HepG2 (cell line): ENCODE results near the gene S100A13. TPM values are rescaled to one million over a fixed set of nuclear protein-coding genes. Genes with fewer than 3 reads are reported as not detected.

Experiments
- KLF15 ChIP-seq: sonication (generic); formaldehyde crosslinking; IDR thresholded peaks from 2 replicates; pipeline ENCODE4 v1.8.1; 2023; ENCODE audit warnings: borderline replicate concordance, mild to moderate bottlenecking, inconsistent platforms, missing genetic modification reagents, mixed read lengths
- NONO ChIP-seq, 2 experiments: fragments of 450-650 bp in 1 of 2; sonication (generic) in 1 of 2; formaldehyde crosslinking in 1 of 2; IDR thresholded peaks in 1 of 2; conservative IDR thresholded peaks in 1 of 2; 2 replicates each; pipeline versions ENCODE4 v1.6.1 to v1.8.0; 2017 to 2022; ENCODE audit warnings: mild to moderate bottlenecking in 1 of 2, missing genetic modification reagents in 1 of 2, moderate library complexity in 1 of 2
- REL ChIP-seq: sonication (generic); formaldehyde crosslinking; conservative IDR thresholded peaks from 2 replicates; pipeline ENCODE4 v1.8.0; 2022; ENCODE audit warnings: mild to moderate bottlenecking, missing genetic modification reagents, moderate library complexity
- SETDB1 ChIP-seq: sonication (generic); formaldehyde crosslinking; IDR thresholded peaks from 2 replicates; pipeline ENCODE4 v1.5.1; 2020; ENCODE audit warnings: missing genetic modification reagents, mild to moderate bottlenecking, borderline replicate concordance
- ZNF17 ChIP-seq: sonication (generic); formaldehyde crosslinking; IDR thresholded peaks from 2 replicates; pipeline ENCODE4 v1.5.0; 2020; ENCODE audit warnings: mild to moderate bottlenecking, missing genetic modification reagents
- ZNF317 ChIP-seq: sonication (generic); formaldehyde crosslinking; IDR thresholded peaks from 2 replicates; pipeline ENCODE4 v1.5.0; 2020; ENCODE audit warnings: mild to moderate bottlenecking, missing genetic modification reagents
- ZNF547 ChIP-seq: sonication (generic); formaldehyde crosslinking; IDR thresholded peaks from 2 replicates; pipeline ENCODE4 v1.5.1; 2020; ENCODE audit warnings: mild to moderate bottlenecking, missing genetic modification reagents
- ZNF556 ChIP-seq: sonication (generic); formaldehyde crosslinking; IDR thresholded peaks from 2 replicates; pipeline ENCODE4 v1.4.0; 2020; ENCODE audit warnings: mild to moderate bottlenecking, missing genetic modification reagents, borderline replicate concordance
- ZNF747 ChIP-seq: sonication (generic); formaldehyde crosslinking; IDR thresholded peaks from 2 replicates; pipeline ENCODE4 v1.8.1; 2023; ENCODE audit warnings: missing genetic modification reagents, mild to moderate bottlenecking, borderline replicate concordance
- polyA plus RNA-seq, 8 experiments: library from polyadenylated mRNA; depleted of rRNA in 3 of 8; stranded (reverse) in 7 of 8; unstranded in 1 of 8; fragments of >200 nt; fragmentation: Illumina TruSeq in 4 of 8; extraction: Trizol in 4 of 8; gene quantifications; 2 replicates each; pipeline versions ENCODE4 v1.2.1 to v1.2.3, GENCODE V29; 2011 to 2016; ENCODE audit warnings: low read depth in 4 of 8, missing spikeins in 1 of 8, mixed read lengths in 1 of 8; ENCODE audit not compliant: insufficient read depth in 1 of 8
- total RNA-seq, 5 experiments: library from RNA; depleted of rRNA; stranded (reverse); fragments of >200 nt; fragmentation: Illumina TruSeq; extraction: Trizol; gene quantifications; 2 replicates each; pipeline ENCODE4 v1.2.3, GENCODE V29; 2016; ENCODE audit warnings: low read depth in 1 of 5
- TF ChIP-seq, protein P1 (sequence below): sonication (generic); formaldehyde crosslinking; IDR thresholded peaks from 2 replicates; pipeline ENCODE4 v1.8.0; 2022; ENCODE audit warnings: low read depth, missing genetic modification reagents
- TF ChIP-seq, protein P2 (sequence below): sonication (generic); formaldehyde crosslinking; IDR thresholded peaks from 2 replicates; pipeline ENCODE4 v1.5.1; 2020; ENCODE audit warnings: mild to moderate bottlenecking, missing genetic modification reagents
- TF ChIP-seq, protein P3 (sequence below): IDR thresholded peaks from 2 replicates; pipeline ENCODE4 v1.6.1; 2016; ENCODE audit warnings: missing compliant biosample characterization, missing genetic modification reagents, borderline replicate concordance
- TF ChIP-seq, protein P4 (sequence below): IDR thresholded peaks from 2 replicates; pipeline ENCODE4 v1.6.1; 2012; ENCODE audit warnings: low read depth, low read length, improper control_type of control experiment

Gene S100A13
- total and polyA plus RNA-seq, 2 of the 13 experiments (the other 11 are each of a cell fraction or from before 2014, with no cell fraction given): 89.5 to 172 TPM

- TF ChIP-seq, protein P1, sequence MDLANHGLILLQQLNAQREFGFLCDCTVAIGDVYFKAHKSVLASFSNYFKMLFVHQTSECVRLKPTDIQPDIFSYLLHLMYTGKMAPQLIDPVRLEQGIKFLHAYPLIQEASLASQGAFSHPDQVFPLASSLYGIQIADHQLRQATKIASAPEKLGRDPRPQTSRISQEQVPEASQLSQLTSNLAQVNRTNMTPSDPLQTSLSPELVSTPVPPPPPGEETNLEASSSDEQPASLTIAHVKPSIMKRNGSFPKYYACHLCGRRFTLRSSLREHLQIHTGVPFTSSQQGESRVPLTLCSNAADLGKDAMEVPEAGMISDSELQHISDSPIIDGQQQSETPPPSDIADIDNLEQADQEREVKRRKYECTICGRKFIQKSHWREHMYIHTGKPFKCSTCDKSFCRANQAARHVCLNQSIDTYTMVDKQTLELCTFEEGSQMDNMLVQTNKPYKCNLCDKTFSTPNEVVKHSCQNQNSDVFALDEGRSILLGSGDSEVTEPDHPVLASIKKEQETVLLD (CRISPR knock-in tag): no peak
- TF ChIP-seq, protein P2, sequence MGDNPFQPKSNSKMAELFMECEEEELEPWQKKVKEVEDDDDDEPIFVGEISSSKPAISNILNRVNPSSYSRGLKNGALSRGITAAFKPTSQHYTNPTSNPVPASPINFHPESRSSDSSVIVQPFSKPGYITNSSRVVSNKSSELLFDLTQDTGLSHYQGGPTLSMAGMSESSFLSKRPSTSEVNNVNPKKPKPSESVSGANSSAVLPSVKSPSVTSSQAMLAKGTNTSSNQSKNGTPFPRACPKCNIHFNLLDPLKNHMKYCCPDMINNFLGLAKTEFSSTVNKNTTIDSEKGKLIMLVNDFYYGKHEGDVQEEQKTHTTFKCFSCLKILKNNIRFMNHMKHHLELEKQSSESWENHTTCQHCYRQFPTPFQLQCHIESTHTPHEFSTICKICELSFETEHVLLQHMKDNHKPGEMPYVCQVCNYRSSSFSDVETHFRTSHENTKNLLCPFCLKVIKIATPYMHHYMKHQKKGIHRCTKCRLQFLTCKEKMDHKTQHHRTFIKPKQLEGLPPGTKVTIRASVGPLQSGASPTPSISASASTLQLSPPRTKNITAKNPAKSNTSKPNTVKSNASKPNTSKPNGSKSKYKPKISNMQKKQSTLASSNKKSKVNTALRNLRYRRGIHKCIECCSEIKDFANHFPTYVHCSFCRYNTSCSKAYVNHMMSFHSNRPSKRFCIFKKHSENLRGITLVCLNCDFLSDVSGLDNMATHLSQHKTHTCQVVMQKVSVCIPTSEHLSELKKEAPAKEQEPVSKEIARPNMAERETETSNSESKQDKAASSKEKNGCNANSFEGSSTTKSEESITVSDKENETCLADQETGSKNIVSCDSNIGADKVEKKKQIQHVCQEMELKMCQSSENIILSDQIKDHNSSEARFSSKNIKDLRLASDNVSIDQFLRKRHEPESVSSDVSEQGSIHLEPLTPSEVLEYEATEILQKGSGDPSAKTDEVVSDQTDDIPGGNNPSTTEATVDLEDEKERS (CRISPR knock-in tag): 0 out of 2 replicates have a peak, but pooled peaks have one; percentile 49
- TF ChIP-seq REL (no peak), ZNF17 (CRISPR knock-in tag) (no peak), ZNF317 (no peak), NONO (IDR thresholded peaks at IDR 0.05) (no peak), NONO (CRISPR knock-in tag; conservative IDR thresholded peaks at IDR 0.05) (no peak), KLF15 (CRISPR knock-in tag) (no peak), SETDB1 (no peak), ZNF556 (CRISPR knock-in tag) (no peak), ZNF747 (CRISPR knock-in tag) (0 out of 2 replicates have a peak, but pooled peaks have one; percentile 5), ZNF547 (no peak)
- TF ChIP-seq, protein P3, sequence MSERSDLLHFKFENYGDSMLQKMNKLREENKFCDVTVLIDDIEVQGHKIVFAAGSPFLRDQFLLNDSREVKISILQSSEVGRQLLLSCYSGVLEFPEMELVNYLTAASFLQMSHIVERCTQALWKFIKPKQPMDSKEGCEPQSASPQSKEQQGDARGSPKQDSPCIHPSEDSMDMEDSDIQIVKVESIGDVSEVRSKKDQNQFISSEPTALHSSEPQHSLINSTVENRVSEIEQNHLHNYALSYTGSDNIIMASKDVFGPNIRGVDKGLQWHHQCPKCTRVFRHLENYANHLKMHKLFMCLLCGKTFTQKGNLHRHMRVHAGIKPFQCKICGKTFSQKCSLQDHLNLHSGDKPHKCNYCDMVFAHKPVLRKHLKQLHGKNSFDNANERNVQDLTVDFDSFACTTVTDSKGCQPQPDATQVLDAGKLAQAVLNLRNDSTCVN (CRISPR knock-in tag): 0 out of 2 replicates have a peak, but pooled peaks have one; percentile 29
- TF ChIP-seq, protein P4, sequence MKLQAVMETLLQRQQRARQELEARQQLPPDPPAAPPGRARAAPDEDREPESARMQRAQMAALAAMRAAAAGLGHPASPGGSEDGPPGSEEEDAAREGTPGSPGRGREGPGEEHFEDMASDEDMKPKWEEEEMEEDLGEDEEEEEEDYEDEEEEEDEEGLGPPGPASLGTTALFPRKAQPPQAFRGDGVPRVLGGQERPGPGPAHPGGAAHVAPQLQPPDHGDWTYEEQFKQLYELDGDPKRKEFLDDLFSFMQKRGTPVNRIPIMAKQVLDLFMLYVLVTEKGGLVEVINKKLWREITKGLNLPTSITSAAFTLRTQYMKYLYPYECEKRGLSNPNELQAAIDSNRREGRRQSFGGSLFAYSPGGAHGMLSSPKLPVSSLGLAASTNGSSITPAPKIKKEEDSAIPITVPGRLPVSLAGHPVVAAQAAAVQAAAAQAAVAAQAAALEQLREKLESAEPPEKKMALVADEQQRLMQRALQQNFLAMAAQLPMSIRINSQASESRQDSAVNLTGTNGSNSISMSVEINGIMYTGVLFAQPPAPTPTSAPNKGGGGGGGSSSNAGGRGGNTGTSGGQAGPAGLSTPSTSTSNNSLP: no peak
Measured at GRCh38 chr1:153629971-153630370, 2.7 kb upstream of the S100A13 start (continued).
